GM21367 (cell line): ENCODE measurements around the gene NUP160.
"Not testable (repeated sequence)": the region's sequence is repeated elsewhere in the genome, so short reads cannot be mapped to it uniquely, and the experiment has no call there.

Source experiments
- ATAC-seq: cut with Tn5 transposase; IDR thresholded peaks from one replicate; pipeline ENCODE4 v1.9.1; 2021; ENCODE audit not compliant: unreplicated experiment

Gene NUP160

GRCh38 chr11:47791774-47792430 lies 56.2 kb downstream of the NUP160 start:
- no peak for ATAC-seq

- ATAC-seq = not testable (repeated sequence)
These were observed 58.1 kb downstream of the NUP160 start for GRCh38 chr11:47790017-47790416.

- no peak for ATAC-seq
These were observed 60.0 kb downstream of the NUP160 start for GRCh38 chr11:47788181-47788580.

GRCh38 chr11:47786373-47786772 lies 61.8 kb downstream of the NUP160 start:
- ATAC-seq = no peak

- ATAC-seq = no peak
These were observed 63.3 kb downstream of the NUP160 start for GRCh38 chr11:47784785-47785381.

- ATAC-seq = no peak
These were observed 65.0 kb downstream of the NUP160 start for GRCh38 chr11:47783087-47783610.

- no peak for ATAC-seq
These were observed 69.2 kb downstream of the NUP160 start for GRCh38 chr11:47778878-47779483.

- ATAC-seq = no peak
These were observed 72.8 kb downstream of the NUP160 start for GRCh38 chr11:47775240-47775869.

- ATAC-seq = no peak
These were observed 74.3 kb downstream of the NUP160 start for GRCh38 chr11:47773882-47774281.

- not testable (repeated sequence) for ATAC-seq
These were observed 78.6 kb downstream of the NUP160 start for GRCh38 chr11:47769556-47769955.

- no peak for ATAC-seq
These were observed 80.0 kb downstream of the NUP160 start for GRCh38 chr11:47768101-47768612.

GRCh38 chr11:47766509-47767227 lies 81.5 kb downstream of the NUP160 start:
- peak; percentile 27 for ATAC-seq

- ATAC-seq = no peak
These were observed 83.1 kb downstream of the NUP160 start for GRCh38 chr11:47765086-47765485.

GRCh38 chr11:47759291-47759690 lies 88.9 kb downstream of the NUP160 start:
- not testable (repeated sequence) for ATAC-seq

GRCh38 chr11:47756208-47756607 lies 91.9 kb downstream of the NUP160 start:
- no peak for ATAC-seq

- ATAC-seq = no peak
These were observed 97.4 kb downstream of the NUP160 start for GRCh38 chr11:47750725-47751124.

- not testable (repeated sequence) for ATAC-seq
These were observed 105.7 kb downstream of the NUP160 start for GRCh38 chr11:47742494-47742893.

- ATAC-seq = not testable (repeated sequence)
These were observed 110.3 kb downstream of the NUP160 start for GRCh38 chr11:47737817-47738216.

- no peak for ATAC-seq
These were observed 115.9 kb downstream of the NUP160 start for GRCh38 chr11:47732271-47732670.

- ATAC-seq = no peak
These were observed 116.7 kb downstream of the NUP160 start for GRCh38 chr11:47731475-47731874.
